IPS DF 6.9 (cell line): ENCODE results near the gene DUSP28.

Experiments
- DNase-seq: peaks from one replicate; pipeline ENCODE4 v3.0.0-alpha.2; 2013; ENCODE audit warnings: low read depth, low spot score
- H3K27ac ChIP-seq: one replicate; pipeline ENCODE4 v1.5.1; 2013; ENCODE audit warnings: low read length, control low read depth
- H3K27me3 ChIP-seq: 2 replicates; pipeline ENCODE4 v1.6.1; 2013; ENCODE audit warnings: mild to moderate bottlenecking, low read length; ENCODE audit not compliant: control insufficient read depth, insufficient read depth
- H3K36me3 ChIP-seq: 2 replicates; pipeline ENCODE4 v1.6.1; 2013; ENCODE audit warnings: low read length; ENCODE audit not compliant: control insufficient read depth, insufficient read depth
- H3K4me1 ChIP-seq: 2 replicates; pipeline ENCODE4 v1.6.1; 2013; ENCODE audit warnings: low read length; ENCODE audit not compliant: control insufficient read depth, insufficient read depth
- H3K4me3 ChIP-seq: 2 replicates; pipeline ENCODE4 v1.5.1; 2013; ENCODE audit warnings: mild to moderate bottlenecking, low read length
- H3K9me3 ChIP-seq: 2 replicates; pipeline ENCODE4 v1.6.1; 2013; ENCODE audit warnings: low read length, inconsistent platforms; ENCODE audit not compliant: control insufficient read depth, insufficient read depth
- WGBS: extraction: QIAGEN DNeasy Blood & Tissue Kit; methylation state at CpG from one replicate; pipeline ENCODE4 v1.1.7; 2013; ENCODE audit warnings: mixed read lengths, missing lambda C conversion rate; ENCODE audit not compliant: insufficient read length, insufficient coverage; 5-methylcytosine and 5-hydroxymethylcytosine counted together

DUSP28 gene

DNA sequence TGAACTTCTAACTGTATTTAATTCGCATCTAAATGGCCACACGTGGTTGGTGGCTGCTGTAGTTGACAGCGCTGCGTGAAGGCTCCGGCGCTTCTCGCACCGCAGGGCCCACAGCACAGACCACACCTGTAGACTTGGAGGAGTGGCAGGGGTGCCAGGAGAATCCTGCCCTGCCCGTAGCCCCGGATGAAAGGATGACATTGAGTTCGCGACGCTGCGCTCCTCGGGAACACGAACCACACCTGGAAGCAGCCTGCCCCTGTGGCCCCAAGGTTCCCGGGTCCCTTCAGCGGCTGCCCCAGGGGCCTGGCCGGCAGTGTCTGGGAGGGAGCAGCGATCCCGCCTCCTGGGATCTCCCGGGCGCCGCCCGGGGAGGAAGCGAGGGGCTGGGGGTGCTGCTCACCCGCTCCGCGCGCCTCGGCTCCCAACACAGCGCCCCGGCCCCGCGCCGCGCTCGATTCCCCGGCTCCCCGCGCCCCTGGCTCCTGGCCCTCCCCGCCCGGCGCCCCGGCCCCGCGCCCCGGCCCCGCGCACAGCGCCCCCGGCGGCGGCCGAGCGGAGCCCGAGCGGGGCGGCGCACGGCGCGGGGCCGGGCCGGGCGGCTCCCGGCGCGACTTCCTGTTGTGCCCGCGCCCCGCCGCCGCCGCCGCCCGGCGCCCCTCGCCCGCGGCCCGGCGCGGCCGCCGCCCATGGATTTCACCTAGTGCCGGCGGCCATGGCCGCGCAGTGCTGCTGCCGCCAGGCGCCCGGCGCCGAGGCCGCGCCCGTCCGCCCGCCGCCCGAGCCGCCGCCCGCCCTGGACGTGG is 7.9 kb downstream of the DUSP28 start, which contains the start of gene RNPEPL1:
Gene RNPEPL1 (plus strand): TSS at position 613 of the 806 bp plus-strand sequence. CDS start 103 bp downstream, at position 716.
- Histone ChIP-seq H3K27me3 (peaks cover 19% of the 10 kb centered on the region), H3K36me3 (no peaks in the 10 kb centered on the region), H3K27ac (no peak within 1 kb of the TSS), H3K4me1 (peaks cover 17% of the 10 kb centered on the region), H3K9me3 (no peaks in the 10 kb centered on the region), H3K4me3 (peak within 1 kb of the TSS; percentile 60; the same call in 1 of the 2 replicates)
- WGBS, result no CpG with 5 or more reads among the region's 106 CpGs
- no peak for DNase-seq

DNA sequence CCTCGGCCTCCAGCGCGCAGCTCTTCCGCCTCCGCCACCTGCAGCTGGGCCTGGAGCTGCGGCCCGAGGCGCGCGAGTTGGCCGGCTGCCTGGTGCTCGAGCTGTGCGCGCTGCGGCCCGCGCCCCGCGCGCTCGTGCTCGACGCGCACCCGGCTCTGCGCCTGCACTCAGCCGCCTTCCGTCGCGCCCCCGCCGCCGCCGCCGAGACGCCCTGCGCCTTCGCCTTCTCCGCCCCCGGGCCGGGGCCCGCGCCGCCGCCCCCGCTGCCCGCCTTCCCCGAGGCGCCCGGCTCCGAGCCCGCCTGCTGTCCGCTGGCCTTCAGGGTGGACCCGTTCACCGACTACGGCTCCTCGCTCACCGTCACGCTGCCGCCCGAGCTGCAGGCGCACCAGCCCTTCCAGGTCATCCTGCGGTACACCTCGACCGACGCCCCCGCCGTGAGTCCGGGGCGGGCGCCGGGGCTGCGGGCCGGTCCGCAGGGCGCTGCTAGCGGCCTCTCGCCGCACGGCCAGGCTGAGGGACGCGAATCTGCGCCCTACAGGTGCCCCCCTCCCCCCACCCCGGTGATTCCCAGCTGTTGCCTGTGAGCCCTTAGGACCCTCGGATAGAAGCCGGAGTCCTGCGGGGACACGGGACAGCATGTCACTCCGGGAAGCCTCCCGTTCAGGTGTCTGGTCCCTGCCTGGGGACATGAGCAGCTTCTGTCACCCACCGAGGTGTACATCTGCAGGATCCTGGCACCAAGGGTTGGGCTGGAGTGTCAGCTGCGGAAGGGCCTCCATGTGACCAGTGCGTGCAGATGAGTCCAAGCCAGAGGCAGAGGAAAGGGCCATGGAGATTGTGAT is 8.7 kb downstream of the DUSP28 start:
- WGBS, result no CpG with 5 or more reads among the region's 93 CpGs
- Histone ChIP-seq H3K27ac (no peak overlapping the region), H3K4me3 (peak overlapping the region; percentile 60; the same call in 1 of the 2 replicates), H3K9me3 (no peaks in the 10 kb centered on the region), H3K36me3 (no peaks in the 10 kb centered on the region), H3K27me3 (peaks cover 19% of the 10 kb centered on the region), H3K4me1 (peaks cover 17% of the 10 kb centered on the region)
- DNase-seq, result no peak

- Histone ChIP-seq H3K27ac (no peak overlapping the region), H3K36me3 (no peaks in the 10 kb centered on the region), H3K9me3 (no peaks in the 10 kb centered on the region), H3K4me3 (no peak overlapping the region), H3K4me1 (peaks cover 17% of the 10 kb centered on the region), H3K27me3 (peaks cover 19% of the 10 kb centered on the region)
- WGBS, result no CpG with 5 or more reads among the region's 9 CpGs
- no peak for DNase-seq
Measured at GRCh38 chr2:240569523-240569997, 9.4 kb downstream of the DUSP28 start.

GRCh38 chr2:240569998-240570530 is 9.9 kb downstream of the DUSP28 start:
- WGBS, result no CpG with 5 or more reads among the region's 15 CpGs
- H3K9me3 ChIP-seq, result no peaks in the 10 kb centered on the region
- no peak overlapping the region for H3K27ac ChIP-seq
- DNase-seq, result no peak
- H3K4me3 ChIP-seq, result no peak overlapping the region
- no peaks in the 10 kb centered on the region for H3K36me3 ChIP-seq
- peaks cover 17% of the 10 kb centered on the region for H3K4me1 ChIP-seq
- peaks cover 19% of the 10 kb centered on the region for H3K27me3 ChIP-seq

GRCh38 chr2:240570531-240571313 is 10.6 kb downstream of the DUSP28 start:
- H3K36me3 ChIP-seq, result no peaks in the 10 kb centered on the region
- peaks cover 19% of the 10 kb centered on the region for H3K27me3 ChIP-seq
- no peak overlapping the region for H3K4me3 ChIP-seq
- H3K9me3 ChIP-seq, result no peaks in the 10 kb centered on the region
- H3K27ac ChIP-seq, result no peak overlapping the region
- no peak for DNase-seq
- H3K4me1 ChIP-seq, result peaks cover 15% of the 10 kb centered on the region
- WGBS, result no CpG with 5 or more reads among the region's 11 CpGs

DNA sequence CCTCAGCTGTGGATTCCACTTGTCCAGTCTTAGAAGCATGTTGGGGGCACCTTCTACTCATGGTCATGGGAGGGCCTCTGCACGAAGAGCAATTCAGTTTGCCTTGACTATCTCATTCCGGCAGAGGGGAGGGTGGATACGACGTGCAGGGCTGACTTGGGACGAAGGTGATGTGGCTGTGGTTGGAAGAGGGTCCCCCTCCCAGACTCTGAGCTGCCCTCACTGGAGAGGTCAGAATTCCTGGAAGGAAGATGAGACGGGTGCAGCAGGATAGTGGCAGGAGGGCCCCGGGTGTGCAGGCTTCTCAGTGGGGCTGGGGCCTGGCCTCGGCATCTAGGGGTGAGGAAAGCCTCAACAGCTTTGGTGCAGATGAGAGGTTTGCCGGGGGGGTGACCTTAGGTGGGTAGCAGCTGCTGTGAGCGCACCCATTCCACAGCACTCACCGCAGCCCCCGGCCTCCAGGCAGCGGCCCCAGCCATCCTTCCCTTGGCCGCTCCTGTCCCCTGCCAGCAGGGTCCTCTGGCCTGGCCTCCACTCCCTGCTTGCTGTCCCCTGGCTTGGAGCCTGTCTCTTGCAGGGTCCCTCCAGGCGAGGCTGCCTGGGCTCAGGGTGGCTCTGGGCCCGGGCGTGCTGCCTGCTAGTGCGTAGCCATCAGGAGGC is 11.3 kb downstream of the DUSP28 start:
- Histone ChIP-seq H3K4me1 (peaks cover 11% of the 10 kb centered on the region), H3K9me3 (no peaks in the 10 kb centered on the region), H3K27ac (no peak overlapping the region), H3K4me3 (no peak overlapping the region), H3K27me3 (peaks cover 19% of the 10 kb centered on the region), H3K36me3 (no peaks in the 10 kb centered on the region)
- no peak for DNase-seq
- WGBS, result no CpG with 5 or more reads among the region's 18 CpGs

GRCh38 chr2:240572141-240573031 is 12.2 kb downstream of the DUSP28 start:
- Histone ChIP-seq H3K9me3 (no peaks in the 10 kb centered on the region), H3K36me3 (no peaks in the 10 kb centered on the region), H3K27me3 (peaks cover 12% of the 10 kb centered on the region), H3K4me3 (no peak overlapping the region), H3K4me1 (peaks cover 7% of the 10 kb centered on the region), H3K27ac (no peak overlapping the region)
- no CpG with 5 or more reads among the region's 30 CpGs for WGBS
- no peak for DNase-seq

DNA sequence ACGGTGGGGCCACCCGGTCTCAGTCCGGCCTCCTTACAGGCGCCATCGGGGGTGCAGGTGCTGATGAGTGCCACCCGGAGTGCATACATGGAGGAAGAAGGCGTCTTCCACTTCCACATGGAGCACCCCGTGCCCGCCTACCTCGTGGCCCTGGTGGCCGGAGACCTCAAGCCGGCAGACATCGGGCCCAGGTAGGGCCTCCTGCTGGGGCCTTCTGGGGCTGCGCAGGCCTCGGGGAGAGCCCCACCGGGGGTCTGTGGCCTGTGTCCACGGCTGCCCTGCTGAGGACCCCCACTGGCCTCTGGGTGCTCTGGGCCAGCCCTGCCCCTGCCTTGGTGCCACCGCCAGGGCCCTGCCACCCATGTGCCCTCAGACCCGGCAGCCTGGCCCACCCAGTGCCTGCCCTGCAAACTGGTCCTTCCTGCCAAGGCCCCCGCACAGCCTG is 12.9 kb downstream of the DUSP28 start:
- peaks cover 2% of the 10 kb centered on the region for H3K4me1 ChIP-seq

More for the DNA sequence above, 12.9 kb downstream of the DUSP28 start:
- H3K9me3 ChIP-seq, result no peaks in the 10 kb centered on the region
- peaks cover 7% of the 10 kb centered on the region for H3K27me3 ChIP-seq
- no peak for DNase-seq
- no CpG with 5 or more reads among the region's 20 CpGs for WGBS
- H3K36me3 ChIP-seq, result no peaks in the 10 kb centered on the region
- no peak overlapping the region for H3K4me3 ChIP-seq
- H3K27ac ChIP-seq, result no peak overlapping the region
